EH (cell line): Measurements from ENCODE around the gene ATP1A4.

Source experiments
- DNase-seq: peaks from one replicate; pipeline ENCODE4 v3.0.0-alpha.2; 2015; ENCODE audit warnings: low read depth

ATP1A4 gene

GRCh38 chr1:160228431-160228830, 77.0 kb downstream of the ATP1A4 start:
- no peak for DNase-seq

GRCh38 chr1:160232911-160233310, 81.5 kb downstream of the ATP1A4 start:
- DNase-seq = no peak
